NCI-H2196 treated with DMSO at 0.1 percent for 48 hours (cell line): Measurements from ENCODE around the gene CETN2.
A peak's percentile ranks its signal among the peaks of the same experiment; 100 is the strongest.
"Not testable (repeated sequence)": the region's sequence is repeated elsewhere in the genome, so short reads cannot be mapped to it uniquely, and the experiment has no call there.

Source experiments
- DNase-seq: peaks from one replicate; lab custom pipeline; 2025; ENCODE audit not compliant: unreplicated experiment; lab: John Stamatoyannopoulos, UW

CETN2 gene

GRCh38 chrX:152830312-152831305 lies at the start of gene CETN2, which contains the start of gene NSDHL:
CETN2 (minus strand) TSS chrX:152830757; CDS start chrX:152830710, 47 bp downstream.
NSDHL (plus strand) TSS chrX:152831063; CDS start chrX:152846325, 15,262 bp downstream.
- DNase-seq: peak; percentile 83

DNA sequence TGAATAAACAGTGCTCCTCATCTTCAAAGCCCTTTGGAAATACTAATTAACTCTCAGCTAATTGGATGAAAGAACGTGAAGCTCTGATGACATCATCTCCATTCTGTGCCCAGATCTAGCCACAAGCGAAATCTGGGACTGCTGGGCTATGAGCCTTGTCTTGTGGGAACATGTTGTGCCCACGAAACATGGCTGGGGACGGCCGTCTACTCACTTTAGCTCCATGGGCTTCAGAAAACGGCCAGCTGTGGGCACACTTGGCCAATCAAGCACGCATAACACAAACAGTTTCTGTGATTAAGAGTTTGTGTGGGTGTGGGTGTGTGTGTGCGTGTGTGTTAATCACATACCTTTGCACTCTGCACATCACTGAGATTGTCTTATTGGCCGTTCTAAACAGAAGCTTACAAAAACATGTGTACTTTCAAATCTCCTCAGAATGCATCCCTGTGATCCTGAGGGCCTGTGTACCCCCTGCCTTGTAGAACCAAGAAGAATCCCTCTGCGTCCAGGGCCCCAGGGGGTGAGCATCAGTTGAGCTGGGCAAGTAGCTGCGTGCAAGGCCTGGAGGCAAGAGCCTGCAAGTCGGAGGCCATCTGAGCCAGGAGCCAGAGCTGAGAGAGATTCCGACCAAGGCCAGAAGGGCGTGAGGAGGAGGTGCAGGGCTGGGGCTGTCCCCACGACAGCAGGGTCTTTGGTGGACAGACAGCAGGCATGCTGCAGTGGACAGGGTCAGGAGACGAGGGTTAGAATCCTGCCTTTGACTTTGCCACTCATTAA lies 48.6 kb upstream of the CETN2 start:
- no peak for DNase-seq

- no peak for DNase-seq
Observed at GRCh38 chrX:152876931-152877840, 46.6 kb upstream of the CETN2 start.

DNA sequence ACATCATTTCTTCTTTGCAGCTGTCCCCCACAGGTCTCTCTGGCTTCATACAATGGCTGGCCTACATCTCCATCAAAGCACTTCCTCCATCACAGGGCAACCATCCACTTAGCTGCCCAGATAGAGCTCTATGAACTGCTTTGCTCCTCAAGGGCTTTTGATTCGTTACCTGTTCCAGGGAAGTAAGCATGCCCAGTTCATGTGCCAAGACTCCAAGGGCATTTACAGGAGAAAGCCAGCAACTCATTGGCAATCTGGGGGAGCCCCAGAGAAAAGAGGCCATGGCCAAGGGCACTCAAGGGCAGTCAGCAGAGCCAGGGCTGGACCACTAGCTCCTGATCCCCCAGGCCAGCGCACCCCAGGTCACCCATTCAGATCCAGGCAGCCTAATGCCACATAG lies 42.8 kb upstream of the CETN2 start:
- no peak for DNase-seq

- no peak for DNase-seq
Observed at GRCh38 chrX:152872522-152872921, 42.0 kb upstream of the CETN2 start.

GRCh38 chrX:152871260-152871659 lies 40.7 kb upstream of the CETN2 start:
- DNase-seq: no peak

- no peak for DNase-seq
Observed at GRCh38 chrX:152869972-152870371, 39.4 kb upstream of the CETN2 start.

- DNase-seq: no peak
Observed at GRCh38 chrX:152866386-152866785, 35.8 kb upstream of the CETN2 start.

DNA sequence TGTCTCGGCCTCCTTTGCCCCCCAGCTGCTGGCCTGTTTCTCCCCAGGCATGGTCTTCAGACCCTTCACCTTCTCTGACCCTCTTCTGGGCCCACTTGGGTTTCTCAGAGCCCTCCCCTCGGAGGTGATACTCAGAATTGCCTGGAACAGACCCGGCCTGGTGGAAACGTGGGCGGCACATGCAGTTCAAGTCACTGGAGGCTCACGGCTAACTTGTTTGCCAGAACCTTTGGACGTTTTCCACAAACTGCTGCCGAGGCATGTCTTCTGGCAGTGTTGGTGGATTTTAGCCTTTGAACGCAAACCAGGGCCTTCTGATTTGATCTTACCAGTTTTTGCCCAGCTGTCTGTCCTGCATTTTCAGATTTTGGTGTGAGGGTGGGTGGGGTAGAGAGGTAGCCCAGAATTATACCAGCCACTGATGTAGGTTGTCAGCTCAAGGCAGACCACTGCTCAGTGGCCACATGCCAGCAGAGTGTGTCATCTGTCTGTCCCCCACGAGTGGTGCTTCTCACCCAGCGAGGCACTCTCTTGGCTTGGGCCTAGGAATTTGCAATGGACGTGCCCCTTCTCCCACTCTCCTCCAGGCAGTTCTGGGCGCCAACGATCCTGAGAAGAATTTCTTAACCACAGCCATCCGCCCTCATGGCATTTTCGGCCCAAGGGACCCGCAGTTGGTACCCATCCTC lies 34.8 kb upstream of the CETN2 start:
- DNase-seq: no peak

- DNase-seq: no peak
Observed at GRCh38 chrX:152861826-152862225, 31.3 kb upstream of the CETN2 start.

- no peak for DNase-seq
Observed at GRCh38 chrX:152861116-152861515, 30.6 kb upstream of the CETN2 start.

DNA sequence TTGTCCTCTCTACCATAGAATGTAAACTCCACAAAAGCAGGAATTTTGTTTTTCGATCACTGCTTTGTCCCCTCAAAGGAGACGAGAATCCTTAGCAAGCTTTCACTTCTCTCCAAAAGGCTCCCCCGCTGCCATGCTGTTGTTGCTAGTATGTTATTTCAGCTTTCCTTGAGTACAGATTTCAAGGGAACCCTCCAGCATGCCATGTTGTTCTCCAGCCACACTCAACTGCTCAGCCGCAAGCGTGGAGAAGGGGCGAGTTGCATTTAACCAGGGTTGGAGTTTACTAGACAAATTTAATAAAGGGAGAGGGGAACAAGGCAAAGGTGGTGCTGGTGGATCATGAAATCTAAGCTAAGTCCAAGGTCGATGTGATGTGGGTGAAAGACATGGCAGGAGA lies 23.4 kb upstream of the CETN2 start:
- DNase-seq: no peak

- no peak for DNase-seq
Observed at GRCh38 chrX:152850465-152850864, 19.9 kb upstream of the CETN2 start.

DNA sequence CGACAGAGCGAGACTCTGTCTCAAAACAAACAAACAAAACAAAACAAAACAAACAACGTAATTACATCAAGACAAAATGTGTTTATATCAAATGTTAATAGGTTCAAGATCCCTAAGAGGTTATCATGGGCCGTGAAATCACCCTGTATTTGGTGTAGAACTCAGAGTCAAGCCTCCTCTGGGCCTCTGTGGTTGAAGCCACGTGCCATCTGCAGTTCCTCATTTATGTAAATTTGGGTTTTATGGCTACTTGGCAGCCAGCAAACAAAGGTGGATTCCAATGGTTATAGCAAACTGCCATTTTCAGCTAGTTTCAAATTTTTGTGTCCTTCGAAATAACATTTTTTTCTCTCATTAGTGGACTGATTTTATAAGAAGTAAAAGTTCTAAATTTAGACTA lies 16.7 kb upstream of the CETN2 start:
- DNase-seq: no peak

GRCh38 chrX:152845618-152846240 lies 15.2 kb upstream of the CETN2 start:
- DNase-seq: no peak

DNA sequence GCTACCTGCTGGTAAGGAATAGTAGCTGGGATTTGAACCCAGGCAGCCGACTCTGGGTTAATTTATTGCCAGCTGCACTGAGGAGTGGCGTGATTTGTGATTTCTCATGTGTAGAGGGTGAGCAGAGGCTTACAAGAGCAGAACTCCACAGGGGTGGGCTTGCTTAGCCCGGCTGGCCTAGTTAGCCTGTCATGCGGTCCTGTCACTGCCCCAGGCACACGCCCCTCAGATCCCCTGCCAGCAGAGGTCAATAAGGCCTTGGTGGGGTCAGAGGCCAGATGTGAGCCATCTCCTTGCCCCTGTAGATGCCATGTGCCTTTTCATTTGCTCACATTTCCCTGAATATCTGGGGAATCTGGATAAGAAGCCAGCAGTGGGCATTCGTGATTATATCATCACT lies 13.7 kb upstream of the CETN2 start:
- no peak for DNase-seq

GRCh38 chrX:152843852-152844251 lies 13.3 kb upstream of the CETN2 start:
- no peak for DNase-seq

- DNase-seq: no peak
Observed at GRCh38 chrX:152842772-152843338, 12.3 kb upstream of the CETN2 start.

DNA sequence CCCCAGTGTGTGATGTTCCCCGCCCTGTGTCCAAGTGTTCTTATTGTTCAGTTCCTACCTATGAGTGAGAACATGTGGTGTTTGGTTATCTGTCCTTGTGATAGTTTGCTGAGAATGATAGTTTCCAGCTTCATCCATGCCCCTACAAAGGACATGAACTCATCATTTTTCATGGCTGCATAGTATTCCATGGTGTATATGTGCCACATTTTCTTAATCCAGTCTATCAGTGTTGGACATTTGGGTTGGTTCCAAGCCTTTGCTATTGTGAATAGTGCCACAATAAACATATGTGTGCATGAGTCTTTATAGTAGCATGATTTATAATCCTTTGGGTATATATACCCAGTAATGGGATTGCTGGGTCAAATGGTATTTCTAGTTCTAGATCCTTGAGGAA lies 4.9 kb upstream of the CETN2 start:
- DNase-seq: not testable (repeated sequence)
